HEK293 (cell line): ENCODE data around the gene FNDC3A.

Experiments
- CTCF ChIA-PET: fragments of 350-600 bp; formaldehyde crosslinking; extraction: SDS; loops from one replicate; lab custom pipeline; 2021; ENCODE audit warnings: antibody characterized with exemption; lab: Yijun Ruan, JAX
- POLR2A ChIA-PET: fragments of 300-600 bp; formaldehyde crosslinking; extraction: SDS; loops from one replicate; lab custom pipeline; 2020; ENCODE audit warnings: antibody characterized with exemption, inconsistent platforms; lab: Yijun Ruan, JAX
- H3K27ac ChIP-seq: fragments of 200-500 bp; sonication (Bioruptor generic); 2 replicates; pipeline ENCODE4 v1.5.1; 2014; ENCODE audit warnings: low read depth, low read length, control low read depth, inconsistent platforms; ENCODE audit errors: extremely low read depth
- H3K36me3 ChIP-seq, 2 experiments: fragments of 200-500 bp in 1 of 2; sonication (Bioruptor generic) in 1 of 2; 1 replicate in 1 of 2; 2 replicates in 1 of 2; pipeline ENCODE4 v1.5.1; 2014 to 2017; ENCODE audit warnings: inconsistent platforms in 2 of 2, low read length in 2 of 2; ENCODE audit not compliant: control insufficient read depth in 2 of 2, insufficient read depth in 1 of 2
- H3K4me1 ChIP-seq: fragments of 200-500 bp; sonication (Bioruptor generic); 2 replicates; pipeline ENCODE4 v1.5.1; 2014; ENCODE audit warnings: mild to moderate bottlenecking, low read length, inconsistent platforms; ENCODE audit not compliant: control insufficient read depth, insufficient read depth
- H3K4me3 ChIP-seq: 2 replicates; pipeline ENCODE4 v1.5.1; 2011; ENCODE audit warnings: low read depth, mild to moderate bottlenecking, control low read depth, low read length, moderate library complexity
- H3K9me3 ChIP-seq: fragments of 200-500 bp; sonication (Bioruptor generic); 2 replicates; pipeline ENCODE4 v1.5.1; 2014; ENCODE audit warnings: low read depth, low read length, inconsistent platforms; ENCODE audit not compliant: control insufficient read depth, insufficient read depth
- GLI4 ChIP-seq: fragments of 450-650 bp; formaldehyde crosslinking; IDR thresholded peaks from 2 replicates; pipeline ENCODE4 v1.5.1; 2016; ENCODE audit warnings: missing biosample characterization, missing genetic modification characterization
- KLF1 ChIP-seq: fragments of 450-650 bp; formaldehyde crosslinking; IDR thresholded peaks from 2 replicates; pipeline ENCODE4 v1.5.1; 2016; ENCODE audit warnings: missing biosample characterization, missing genetic modification characterization
- KLF7 ChIP-seq: fragments of 450-650 bp; formaldehyde crosslinking; IDR thresholded peaks from 2 replicates; pipeline ENCODE4 v1.5.1; 2016; ENCODE audit warnings: missing biosample characterization, missing genetic modification characterization, borderline replicate concordance
- MEIS1 ChIP-seq: sonication (generic); formaldehyde crosslinking; IDR thresholded peaks from 2 replicates; pipeline ENCODE4 v1.8.1; 2022; ENCODE audit warnings: missing genetic modification reagents, mild to moderate bottlenecking, borderline replicate concordance
- OVOL3 ChIP-seq: fragments of 450-650 bp; formaldehyde crosslinking; IDR thresholded peaks from 2 replicates; pipeline ENCODE4 v1.5.1; 2016; ENCODE audit warnings: missing biosample characterization, missing genetic modification characterization
- ZFP3 ChIP-seq: fragments of 450-650 bp; formaldehyde crosslinking; IDR thresholded peaks from 2 replicates; pipeline ENCODE4 v1.5.1; 2016; ENCODE audit warnings: low read depth, missing biosample characterization, missing genetic modification characterization
- ZNF114 ChIP-seq: fragments of 450-650 bp; formaldehyde crosslinking; IDR thresholded peaks from 2 replicates; pipeline ENCODE4 v1.5.0; 2017; ENCODE audit warnings: missing biosample characterization, missing genetic modification characterization
- ZNF274 ChIP-seq, 2 experiments: fragments of 200-500 bp in 1 of 2; fragments of 450-650 bp in 1 of 2; sonication (Bioruptor generic) in 1 of 2; formaldehyde crosslinking in 1 of 2; IDR thresholded peaks; 2 replicates each; pipeline versions ENCODE4 v1.5.1 to v1.6.1; 2014 to 2016; ENCODE audit warnings: borderline replicate concordance in 1 of 2, inconsistent platforms in 1 of 2, low read length in 1 of 2, missing biosample characterization in 1 of 2, missing genetic modification characterization in 1 of 2
- ZNF433 ChIP-seq: fragments of 450-650 bp; formaldehyde crosslinking; IDR thresholded peaks from 2 replicates; pipeline ENCODE4 v1.5.1; 2016; ENCODE audit warnings: missing biosample characterization, missing genetic modification characterization, low read depth
- ZNF585B ChIP-seq: fragments of 450-650 bp; formaldehyde crosslinking; IDR thresholded peaks from 2 replicates; pipeline ENCODE4 v1.5.1; 2016; ENCODE audit warnings: missing biosample characterization, missing genetic modification characterization
- ZNF658 ChIP-seq: fragments of 450-650 bp; formaldehyde crosslinking; IDR thresholded peaks from 2 replicates; pipeline ENCODE4; 2016; ENCODE audit warnings: missing biosample characterization, missing genetic modification characterization
- ZNF768 ChIP-seq: fragments of 450-650 bp; formaldehyde crosslinking; IDR thresholded peaks from 2 replicates; pipeline ENCODE4 v1.5.1; 2018; ENCODE audit warnings: missing biosample characterization, mild to moderate bottlenecking, missing genetic modification characterization
- TF ChIP-seq, protein P1 (sequence below): fragments of 450-650 bp; formaldehyde crosslinking; IDR thresholded peaks from 2 replicates; pipeline ENCODE4 v1.5.1; 2016; ENCODE audit warnings: missing biosample characterization, missing genetic modification characterization
- TF ChIP-seq, protein P2 (sequence below): fragments of 450-650 bp; formaldehyde crosslinking; IDR thresholded peaks from 2 replicates; pipeline ENCODE4 v1.5.1; 2017; ENCODE audit warnings: missing biosample characterization, missing genetic modification characterization
- TF ChIP-seq, protein P3 (sequence below): fragments of 450-650 bp; IDR thresholded peaks from 2 replicates; pipeline ENCODE4 v1.5.1; 2018; ENCODE audit warnings: missing biosample characterization, mild to moderate bottlenecking, missing genetic modification characterization
- TF ChIP-seq, protein P4 (sequence below): fragments of 450-650 bp; formaldehyde crosslinking; IDR thresholded peaks from 2 replicates; pipeline ENCODE4 v1.5.1; 2016; ENCODE audit warnings: missing biosample characterization, missing genetic modification characterization
- TF ChIP-seq, protein P5 (sequence below): fragments of 450-650 bp; formaldehyde crosslinking; IDR thresholded peaks from 2 replicates; pipeline ENCODE4 v1.5.1; 2016; ENCODE audit warnings: missing biosample characterization, missing genetic modification characterization

FNDC3A gene

DNA sequence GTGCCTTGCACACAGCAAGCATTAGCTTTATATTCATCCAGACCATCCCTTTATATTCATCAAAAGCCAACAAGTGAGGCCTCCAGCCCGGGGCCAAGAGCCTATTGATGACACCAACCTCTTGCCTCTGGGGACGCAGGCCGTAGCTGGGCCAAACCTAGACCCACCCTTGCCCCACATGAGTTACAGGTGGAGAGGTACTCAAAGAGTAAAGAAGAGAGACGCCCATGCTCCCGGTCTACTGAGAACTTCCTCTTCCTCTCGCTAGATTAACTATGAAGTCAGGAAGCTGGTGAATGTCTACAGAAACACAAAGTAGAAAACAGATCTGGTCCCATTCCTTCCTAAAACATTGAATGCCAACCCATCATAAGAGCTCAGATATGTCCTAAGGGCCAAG is 240.6 kb downstream of the FNDC3A start:
- TF ChIP-seq MEIS1 (CRISPR knock-in tag) (no peak), OVOL3 (no peak), KLF7 (tag by site-specific recombination) (no peak), KLF1 (tag by site-specific recombination) (no peak), ZFP3 (tag by site-specific recombination) (no peak), ZNF114 (tag by site-specific recombination) (no peak), ZNF433 (tag by site-specific recombination) (no peak), GLI4 (tag by site-specific recombination) (no peak)
- TF ChIP-seq, protein P1, sequence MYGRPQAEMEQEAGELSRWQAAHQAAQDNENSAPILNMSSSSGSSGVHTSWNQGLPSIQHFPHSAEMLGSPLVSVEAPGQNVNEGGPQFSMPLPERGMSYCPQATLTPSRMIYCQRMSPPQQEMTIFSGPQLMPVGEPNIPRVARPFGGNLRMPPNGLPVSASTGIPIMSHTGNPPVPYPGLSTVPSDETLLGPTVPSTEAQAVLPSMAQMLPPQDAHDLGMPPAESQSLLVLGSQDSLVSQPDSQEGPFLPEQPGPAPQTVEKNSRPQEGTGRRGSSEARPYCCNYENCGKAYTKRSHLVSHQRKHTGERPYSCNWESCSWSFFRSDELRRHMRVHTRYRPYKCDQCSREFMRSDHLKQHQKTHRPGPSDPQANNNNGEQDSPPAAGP (tag by site-specific recombination): no peak
- TF ChIP-seq, protein P2, sequence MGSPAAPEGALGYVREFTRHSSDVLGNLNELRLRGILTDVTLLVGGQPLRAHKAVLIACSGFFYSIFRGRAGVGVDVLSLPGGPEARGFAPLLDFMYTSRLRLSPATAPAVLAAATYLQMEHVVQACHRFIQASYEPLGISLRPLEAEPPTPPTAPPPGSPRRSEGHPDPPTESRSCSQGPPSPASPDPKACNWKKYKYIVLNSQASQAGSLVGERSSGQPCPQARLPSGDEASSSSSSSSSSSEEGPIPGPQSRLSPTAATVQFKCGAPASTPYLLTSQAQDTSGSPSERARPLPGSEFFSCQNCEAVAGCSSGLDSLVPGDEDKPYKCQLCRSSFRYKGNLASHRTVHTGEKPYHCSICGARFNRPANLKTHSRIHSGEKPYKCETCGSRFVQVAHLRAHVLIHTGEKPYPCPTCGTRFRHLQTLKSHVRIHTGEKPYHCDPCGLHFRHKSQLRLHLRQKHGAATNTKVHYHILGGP (tag by site-specific recombination): no peak
- TF ChIP-seq, protein P3, sequence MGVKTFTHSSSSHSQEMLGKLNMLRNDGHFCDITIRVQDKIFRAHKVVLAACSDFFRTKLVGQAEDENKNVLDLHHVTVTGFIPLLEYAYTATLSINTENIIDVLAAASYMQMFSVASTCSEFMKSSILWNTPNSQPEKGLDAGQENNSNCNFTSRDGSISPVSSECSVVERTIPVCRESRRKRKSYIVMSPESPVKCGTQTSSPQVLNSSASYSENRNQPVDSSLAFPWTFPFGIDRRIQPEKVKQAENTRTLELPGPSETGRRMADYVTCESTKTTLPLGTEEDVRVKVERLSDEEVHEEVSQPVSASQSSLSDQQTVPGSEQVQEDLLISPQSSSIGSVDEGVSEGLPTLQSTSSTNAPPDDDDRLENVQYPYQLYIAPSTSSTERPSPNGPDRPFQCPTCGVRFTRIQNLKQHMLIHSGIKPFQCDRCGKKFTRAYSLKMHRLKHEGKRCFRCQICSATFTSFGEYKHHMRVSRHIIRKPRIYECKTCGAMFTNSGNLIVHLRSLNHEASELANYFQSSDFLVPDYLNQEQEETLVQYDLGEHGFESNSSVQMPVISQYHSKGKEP (tag by site-specific recombination): no peak
- TF ChIP-seq, protein P4, sequence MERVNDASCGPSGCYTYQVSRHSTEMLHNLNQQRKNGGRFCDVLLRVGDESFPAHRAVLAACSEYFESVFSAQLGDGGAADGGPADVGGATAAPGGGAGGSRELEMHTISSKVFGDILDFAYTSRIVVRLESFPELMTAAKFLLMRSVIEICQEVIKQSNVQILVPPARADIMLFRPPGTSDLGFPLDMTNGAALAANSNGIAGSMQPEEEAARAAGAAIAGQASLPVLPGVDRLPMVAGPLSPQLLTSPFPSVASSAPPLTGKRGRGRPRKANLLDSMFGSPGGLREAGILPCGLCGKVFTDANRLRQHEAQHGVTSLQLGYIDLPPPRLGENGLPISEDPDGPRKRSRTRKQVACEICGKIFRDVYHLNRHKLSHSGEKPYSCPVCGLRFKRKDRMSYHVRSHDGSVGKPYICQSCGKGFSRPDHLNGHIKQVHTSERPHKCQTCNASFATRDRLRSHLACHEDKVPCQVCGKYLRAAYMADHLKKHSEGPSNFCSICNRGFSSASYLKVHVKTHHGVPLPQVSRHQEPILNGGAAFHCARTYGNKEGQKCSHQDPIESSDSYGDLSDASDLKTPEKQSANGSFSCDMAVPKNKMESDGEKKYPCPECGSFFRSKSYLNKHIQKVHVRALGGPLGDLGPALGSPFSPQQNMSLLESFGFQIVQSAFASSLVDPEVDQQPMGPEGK (tag by site-specific recombination): no peak

DNA sequence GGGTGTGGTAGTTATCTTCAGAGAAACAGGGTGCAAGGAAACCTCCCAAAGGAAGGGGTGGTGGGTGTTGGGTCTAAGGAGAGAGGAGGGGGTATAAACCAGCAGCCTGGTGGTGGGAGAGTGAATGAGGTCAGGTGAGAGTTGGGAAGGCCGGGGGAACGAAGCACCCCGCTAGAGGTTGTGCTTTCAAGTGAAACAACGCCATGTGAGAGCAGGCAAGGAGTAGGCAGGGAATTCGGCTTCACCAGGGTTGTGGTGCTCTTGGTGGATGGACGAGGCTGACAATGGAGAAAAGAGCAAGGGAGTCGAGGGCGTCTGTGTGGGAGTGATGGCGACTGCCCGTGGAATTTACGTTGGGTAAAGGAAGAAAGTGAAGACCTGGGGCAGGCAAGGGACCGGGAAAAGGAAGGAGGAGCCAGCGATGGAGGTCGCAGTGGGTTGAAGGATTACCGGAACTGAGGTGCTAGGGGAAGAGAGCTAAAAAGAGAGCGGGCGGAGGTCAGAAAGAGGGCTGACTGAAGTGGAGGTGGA is 242.3 kb downstream of the FNDC3A start:
- ChIA-PET POLR2A (interaction anchor here (0.6 kb wide), 1 partner anchor 42 kb away, joined by 3 read pairs; no protein-coding TSS in a partner anchor), CTCF (no interaction called here)
- no peaks in the 10 kb centered on the region for H3K9me3 ChIP-seq
- no peak overlapping the region for H3K27ac ChIP-seq
- no peak for TF ChIP-seq ZNF585B
- TF ChIP-seq, protein P5, sequence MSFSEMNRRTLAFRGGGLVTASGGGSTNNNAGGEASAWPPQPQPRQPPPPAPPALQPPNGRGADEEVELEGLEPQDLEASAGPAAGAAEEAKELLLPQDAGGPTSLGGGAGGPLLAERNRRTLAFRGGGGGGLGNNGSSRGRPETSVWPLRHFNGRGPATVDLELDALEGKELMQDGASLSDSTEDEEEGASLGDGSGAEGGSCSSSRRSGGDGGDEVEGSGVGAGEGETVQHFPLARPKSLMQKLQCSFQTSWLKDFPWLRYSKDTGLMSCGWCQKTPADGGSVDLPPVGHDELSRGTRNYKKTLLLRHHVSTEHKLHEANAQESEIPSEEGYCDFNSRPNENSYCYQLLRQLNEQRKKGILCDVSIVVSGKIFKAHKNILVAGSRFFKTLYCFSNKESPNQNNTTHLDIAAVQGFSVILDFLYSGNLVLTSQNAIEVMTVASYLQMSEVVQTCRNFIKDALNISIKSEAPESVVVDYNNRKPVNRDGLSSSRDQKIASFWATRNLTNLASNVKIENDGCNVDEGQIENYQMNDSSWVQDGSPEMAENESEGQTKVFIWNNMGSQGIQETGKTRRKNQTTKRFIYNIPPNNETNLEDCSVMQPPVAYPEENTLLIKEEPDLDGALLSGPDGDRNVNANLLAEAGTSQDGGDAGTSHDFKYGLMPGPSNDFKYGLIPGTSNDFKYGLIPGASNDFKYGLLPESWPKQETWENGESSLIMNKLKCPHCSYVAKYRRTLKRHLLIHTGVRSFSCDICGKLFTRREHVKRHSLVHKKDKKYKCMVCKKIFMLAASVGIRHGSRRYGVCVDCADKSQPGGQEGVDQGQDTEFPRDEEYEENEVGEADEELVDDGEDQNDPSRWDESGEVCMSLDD: no peak
- TF ChIP-seq ZNF274 (IDR thresholded peaks at IDR 0.05; ENCODE audit: low read length): no peak
- no peak for TF ChIP-seq ZNF274 (tag by site-specific recombination; IDR thresholded peaks at IDR 0.05; ENCODE audit: borderline replicate concordance)
- TF ChIP-seq ZNF768: no peak
- TF ChIP-seq ZNF658: no peak
- no peaks in the 10 kb centered on the region for H3K4me1 ChIP-seq
- no peaks in the 10 kb centered on the region for H3K36me3 ChIP-seq
- no peak overlapping the region for H3K4me3 ChIP-seq

More for the DNA sequence above, 240.6 kb downstream of the FNDC3A start:
- no peaks in the 10 kb centered on the region for H3K9me3 ChIP-seq
- ChIA-PET POLR2A (no interaction called here), CTCF (interaction anchor here (0.6 kb wide), 1 partner anchor 409 kb away, joined by 3 read pairs; no protein-coding TSS in a partner anchor)
- H3K27ac ChIP-seq: no peak overlapping the region
- H3K4me3 ChIP-seq: no peak overlapping the region
- no peaks in the 10 kb centered on the region for H3K4me1 ChIP-seq
- no peaks in the 10 kb centered on the region for H3K36me3 ChIP-seq
